ENCODE results near the gene ANKRD10. TPM values are rescaled to one million over a fixed set of nuclear protein-coding genes. Genes with fewer than 3 reads are reported as not detected.
"Not testable (repeated sequence)": the region's sequence is repeated elsewhere in the genome, so short reads cannot be mapped to it uniquely, and the experiment has no call there.

ANKRD10 gene
- total RNA-seq, 1 donor from 2014 or later: 45.2 TPM

DNA sequence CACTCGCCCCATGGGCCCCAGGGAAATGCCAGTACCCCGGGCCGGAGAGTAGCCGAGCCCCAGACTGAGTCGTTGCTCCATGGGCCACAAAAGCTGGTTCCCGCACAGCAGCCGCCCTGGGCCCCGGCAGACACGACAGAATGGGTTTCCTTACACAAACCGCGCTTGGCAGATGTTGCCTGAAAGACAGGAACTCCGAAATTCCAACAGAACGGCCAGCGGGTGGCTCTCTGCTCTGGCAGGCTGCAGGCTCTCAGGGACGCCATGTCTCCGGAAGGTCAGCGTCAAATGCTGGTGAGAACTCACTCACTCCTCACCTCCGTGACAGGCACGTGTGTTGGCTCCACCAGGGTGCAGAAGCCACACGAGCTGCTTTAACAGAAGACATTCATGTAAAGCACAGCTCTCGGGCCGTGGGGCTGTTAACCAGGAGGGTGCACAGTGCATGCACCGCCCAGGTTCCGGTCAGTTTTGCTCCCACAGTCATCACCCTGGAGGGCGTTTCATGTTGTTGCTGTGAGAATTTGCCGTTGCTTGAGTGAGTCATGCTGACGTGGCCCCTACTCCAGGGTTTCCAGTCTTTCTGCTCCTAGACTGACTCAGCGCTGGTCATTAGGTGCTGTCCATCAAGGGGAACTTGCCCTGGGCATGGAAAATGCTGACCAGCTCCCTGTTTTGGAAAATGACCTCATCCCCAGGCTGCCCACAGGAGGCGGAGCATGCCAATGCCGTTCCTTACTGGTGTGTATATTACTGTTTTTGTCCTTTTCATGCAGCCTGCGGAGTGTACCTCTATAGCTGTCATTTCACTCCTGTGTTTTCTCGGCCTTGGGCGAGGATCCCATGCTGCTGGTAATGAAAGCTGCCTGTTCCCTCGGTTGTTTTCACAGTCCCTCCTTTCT lies 44.8 kb downstream of the ANKRD10 start:
- DNase-seq (ENCODE audit: low spot score): peak; percentile 55

DNA sequence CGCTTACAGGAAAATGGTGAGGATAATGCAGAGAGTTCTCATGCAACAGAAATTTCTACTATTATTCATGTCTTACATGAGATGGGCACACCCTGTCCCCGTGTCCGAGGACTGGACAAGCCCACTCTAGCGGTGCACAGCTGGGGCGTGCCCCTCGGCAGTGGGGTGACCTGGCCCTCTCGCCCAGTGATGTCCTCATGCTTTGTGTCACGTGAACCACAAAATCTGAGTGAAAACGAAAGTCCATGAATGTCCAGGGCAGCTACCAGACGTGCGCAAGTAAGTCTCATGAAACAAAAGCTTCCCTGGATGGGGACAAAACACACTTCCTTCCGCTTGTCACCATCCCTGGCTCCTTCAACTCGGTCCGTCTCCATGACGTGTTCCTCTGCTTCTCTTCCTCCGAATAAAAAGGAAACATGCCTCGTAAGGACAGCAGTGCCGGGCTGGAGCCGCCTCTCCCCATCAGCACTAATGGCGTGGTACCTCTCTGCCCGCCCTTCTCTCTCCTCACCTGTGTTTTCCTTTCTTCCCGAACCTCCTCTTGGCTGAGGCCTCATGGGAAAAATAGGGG lies 45.6 kb downstream of the ANKRD10 start:
- DNase-seq (ENCODE audit: low spot score) (no peak), ATAC-seq (peak; percentile 16)

More for the DNA sequence above, 44.8 kb downstream of the ANKRD10 start:
- peak; percentile 32 for ATAC-seq

DNA sequence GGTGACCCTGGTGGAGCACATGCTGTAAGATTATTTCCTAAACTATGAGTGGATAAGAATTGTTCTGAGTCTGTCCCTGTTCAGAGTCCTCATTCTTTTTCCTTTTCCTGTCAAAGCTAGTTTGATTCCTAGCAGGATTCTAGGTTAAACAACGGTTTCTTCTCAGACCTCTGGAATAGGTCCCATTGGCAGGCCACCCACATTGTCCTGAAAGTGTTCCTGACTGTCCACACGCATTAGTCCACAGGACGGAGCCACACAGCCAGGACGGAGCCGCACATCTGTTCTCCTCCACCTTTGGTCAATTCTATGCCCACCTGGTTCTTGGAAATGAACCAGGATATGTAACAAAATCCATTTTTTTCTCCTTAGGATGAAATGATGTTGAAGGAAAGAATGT lies 46.1 kb downstream of the ANKRD10 start:
- DNase-seq (ENCODE audit: low spot score) (no peak), ATAC-seq (peak; percentile 14)

DNA sequence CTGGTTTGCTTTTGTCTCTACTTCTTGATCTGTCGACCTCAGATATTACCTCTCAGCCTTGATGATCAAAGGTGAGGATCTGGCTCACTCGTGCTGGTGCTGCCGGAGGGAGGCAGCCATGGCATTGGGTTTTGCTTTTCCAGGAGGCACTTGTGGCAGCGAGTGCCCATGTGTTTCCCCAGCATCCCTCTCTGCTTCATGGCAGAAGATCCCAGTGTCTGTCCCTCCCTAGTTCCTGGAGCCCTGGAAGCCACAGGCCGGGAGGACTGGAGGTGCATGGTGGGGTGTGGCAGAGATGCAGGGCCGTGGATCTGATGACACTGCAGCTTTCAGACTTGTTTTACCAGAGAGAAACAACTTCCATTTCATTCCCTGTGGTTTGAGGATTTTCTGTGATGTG lies 47.5 kb downstream of the ANKRD10 start:
- ATAC-seq: no peak

DNA sequence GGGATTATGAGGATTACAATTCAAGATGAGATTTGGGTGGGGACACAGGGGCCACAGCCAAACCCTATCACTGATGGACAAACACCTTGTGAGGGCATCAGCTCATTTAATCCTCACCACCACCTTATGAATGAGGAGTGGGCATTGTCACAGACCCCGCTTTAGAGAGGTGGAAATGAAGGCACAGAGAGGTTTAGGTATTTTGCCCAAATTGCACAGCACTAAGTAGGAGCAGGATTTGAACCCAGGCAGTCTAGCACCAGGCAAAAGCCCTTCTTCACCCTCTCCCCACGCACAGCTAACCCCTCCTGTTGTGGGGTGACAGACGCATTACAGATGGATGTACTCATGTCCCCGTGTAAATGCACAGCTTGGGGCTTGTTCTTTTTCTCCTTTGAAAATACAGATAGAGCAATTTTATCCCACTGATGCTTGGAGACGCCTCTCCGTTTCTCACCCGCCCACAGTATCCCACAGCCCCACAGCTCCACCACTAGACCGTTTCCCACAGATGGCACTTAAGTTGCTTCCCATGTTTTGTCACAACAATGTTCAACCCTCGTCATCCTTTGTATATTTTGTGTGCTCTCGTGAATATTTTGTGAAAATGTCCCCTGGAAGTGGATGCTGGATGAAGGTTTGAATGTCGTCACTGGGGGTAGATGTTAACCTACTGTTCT lies 48.2 kb downstream of the ANKRD10 start:
- no peak for ATAC-seq
- no peak for DNase-seq (ENCODE audit: low spot score)

More for the DNA sequence above, 47.5 kb downstream of the ANKRD10 start:
- no peak for DNase-seq (ENCODE audit: low spot score)

DNA sequence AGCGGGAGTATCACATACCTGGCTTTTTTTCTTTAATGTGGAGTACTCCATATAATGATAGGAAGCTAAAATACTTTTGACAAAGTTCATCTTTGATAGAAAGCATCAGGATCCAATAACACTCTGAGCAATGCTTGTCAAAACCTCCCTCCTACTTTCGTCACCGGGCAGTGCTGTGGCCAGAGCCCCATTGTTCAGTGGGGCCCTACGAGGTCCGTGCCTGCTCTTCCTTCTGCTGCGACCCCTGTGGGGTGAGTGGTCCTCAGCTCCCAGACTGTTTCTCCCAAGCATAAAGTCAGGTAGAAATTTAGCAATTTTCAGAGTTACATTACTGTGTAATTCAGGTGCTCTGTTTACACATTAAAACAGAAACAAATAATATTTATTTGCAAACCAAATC lies 51.2 kb downstream of the ANKRD10 start:
- ATAC-seq (no peak), DNase-seq (ENCODE audit: low spot score) (no peak)

DNA sequence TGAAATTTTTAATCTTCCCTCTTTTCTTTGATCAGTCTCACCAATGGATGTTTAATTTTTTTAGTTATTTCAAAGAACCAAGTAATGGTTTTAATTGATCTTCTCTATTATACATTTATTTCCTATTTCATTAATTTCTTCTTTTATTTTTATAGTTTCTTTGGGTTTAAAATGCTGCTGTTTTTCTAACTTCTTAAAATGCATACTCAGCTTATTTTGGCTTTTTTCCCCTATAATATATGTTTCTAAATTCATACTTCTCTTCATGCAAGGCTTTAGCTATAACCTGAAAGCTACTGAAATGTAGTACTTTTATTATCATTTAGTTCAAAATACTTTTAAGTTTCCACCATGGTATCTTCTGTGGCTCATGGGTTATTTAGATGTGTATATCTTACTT lies 53.9 kb downstream of the ANKRD10 start:
- DNase-seq (ENCODE audit: low spot score) (no peak), ATAC-seq (no peak)

DNA sequence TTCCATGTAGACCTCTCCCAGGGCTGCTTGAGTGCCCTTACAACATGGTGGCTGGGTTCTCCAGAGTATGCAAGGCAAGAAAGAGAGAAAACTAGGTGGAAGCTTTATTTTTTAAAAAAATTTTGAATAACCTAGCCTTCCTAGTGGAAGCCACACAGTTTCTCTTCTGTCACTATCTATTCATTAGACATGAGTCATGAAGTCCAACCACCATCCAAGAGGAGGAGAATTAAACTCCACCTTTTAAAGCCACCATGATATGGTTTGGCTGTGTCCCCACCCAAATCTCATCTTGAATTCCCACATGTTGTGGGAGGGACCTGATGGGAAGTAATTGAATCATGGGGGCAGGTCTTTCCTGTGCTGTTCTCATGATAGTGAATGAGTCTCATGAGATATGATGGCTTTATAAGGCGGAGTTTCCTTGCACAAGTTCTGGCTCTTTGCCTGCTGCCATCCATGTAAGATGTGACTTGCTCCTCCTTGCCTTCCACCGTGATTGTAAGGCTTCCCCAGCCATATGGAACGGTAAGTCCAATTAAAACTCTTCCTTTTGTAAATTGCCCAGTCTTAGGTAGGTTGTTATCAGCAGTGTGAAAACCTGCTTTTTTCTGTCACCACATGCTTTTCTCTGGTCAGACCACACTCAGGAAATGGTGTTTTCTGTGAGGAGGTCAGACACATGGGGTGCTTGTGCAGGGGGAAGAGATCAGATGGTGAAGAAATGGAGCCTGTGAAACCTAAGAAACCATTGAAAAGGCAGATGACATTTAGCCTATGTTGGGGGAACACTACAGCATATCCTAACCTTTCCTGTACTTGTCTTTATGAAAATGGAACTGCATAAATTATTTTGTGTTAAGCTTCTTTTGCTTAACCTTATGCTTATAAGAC lies 57.7 kb downstream of the ANKRD10 start:
- no peak for ATAC-seq
- no peak for DNase-seq (ENCODE audit: low spot score)

DNA sequence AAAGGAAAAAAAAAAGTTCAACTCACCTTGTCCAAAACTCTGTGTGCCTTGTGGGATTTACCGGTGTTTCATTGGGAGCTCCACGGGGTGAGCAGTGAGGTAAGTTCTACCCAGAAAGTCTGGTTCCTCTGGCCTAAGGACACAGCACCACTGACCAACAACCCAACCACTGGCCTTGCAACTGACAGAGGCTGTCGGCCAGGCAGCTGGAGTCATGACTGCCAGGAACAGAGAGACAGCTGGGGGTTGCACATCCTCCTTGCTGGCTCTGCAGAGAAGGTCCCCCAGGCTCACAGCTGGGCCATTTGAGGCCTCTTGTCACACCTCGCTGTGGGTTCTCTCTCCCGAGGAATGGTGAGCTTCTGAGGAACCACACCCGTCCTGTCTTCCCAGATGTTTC lies 59.5 kb downstream of the ANKRD10 start:
- no peak for DNase-seq (ENCODE audit: low spot score)
- no peak for ATAC-seq

DNA sequence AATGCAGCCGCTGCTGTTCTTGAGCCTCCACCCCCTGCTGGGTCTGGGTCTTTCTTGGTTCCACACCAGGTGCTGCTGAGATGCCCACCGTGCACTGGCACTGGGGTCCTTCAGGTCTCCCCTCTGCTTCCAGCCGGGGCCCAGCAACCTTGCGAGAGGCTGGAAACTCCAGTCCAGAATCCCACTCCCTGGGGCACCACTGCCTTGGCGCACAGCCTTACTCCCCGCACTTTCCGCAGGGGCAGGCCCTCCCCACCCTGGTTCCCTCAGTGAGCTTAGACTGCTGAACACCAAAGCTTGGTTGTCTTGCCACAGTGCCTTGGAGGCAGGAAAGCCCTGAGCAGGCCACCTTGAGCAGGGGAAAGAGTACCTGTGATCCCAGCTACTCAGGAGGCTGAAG lies 60.0 kb downstream of the ANKRD10 start:
- DNase-seq (ENCODE audit: low spot score) (no peak), ATAC-seq (no peak)

DNA sequence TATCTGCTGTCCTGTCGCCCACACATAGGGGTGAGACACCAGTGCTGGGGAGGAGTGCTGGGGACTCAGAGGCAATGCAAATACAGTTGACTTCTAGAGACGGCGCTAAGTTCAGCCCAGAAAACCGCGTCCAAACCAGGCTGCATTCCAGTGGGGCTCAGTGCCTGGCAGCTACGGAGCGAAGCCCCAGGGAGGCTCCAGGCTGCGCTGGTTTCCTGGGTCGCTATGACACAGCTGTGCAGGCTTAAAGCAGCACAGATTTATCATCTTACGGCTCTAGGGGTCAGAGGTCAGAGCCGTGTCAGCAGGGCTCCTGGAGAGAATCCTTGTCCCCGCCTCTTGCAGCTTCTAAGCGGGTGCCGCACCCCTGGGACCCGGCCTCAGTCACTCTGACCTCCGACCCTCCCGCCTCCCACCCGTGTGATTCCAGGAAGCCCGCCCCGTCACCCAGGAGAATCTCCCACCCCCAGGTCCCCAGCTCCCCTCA lies 61.6 kb downstream of the ANKRD10 start:
- no peak for ATAC-seq

DNA sequence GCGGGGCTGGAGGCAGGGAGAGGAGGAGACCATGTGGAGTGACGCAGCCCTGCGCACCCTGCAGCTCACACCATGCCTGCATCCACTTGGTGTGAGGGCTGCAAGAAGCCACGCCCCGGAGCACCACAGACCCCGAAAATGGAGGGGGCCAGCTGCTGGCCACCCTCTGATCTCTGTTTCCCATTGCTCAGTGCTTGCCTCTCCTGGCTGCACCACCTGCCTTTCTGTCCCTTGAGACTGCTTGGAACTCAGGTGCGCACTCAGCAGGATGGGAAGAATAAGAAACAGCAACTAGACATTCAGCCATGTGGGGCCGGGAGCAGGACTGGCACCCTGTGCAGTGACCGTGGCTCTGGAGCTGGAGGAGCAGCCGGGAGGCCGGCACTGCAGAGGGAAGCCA lies 64.0 kb downstream of the ANKRD10 start:
- ATAC-seq (no peak), DNase-seq (ENCODE audit: low spot score) (no peak)

More for the DNA sequence above, 61.6 kb downstream of the ANKRD10 start:
- DNase-seq (ENCODE audit: low spot score): no peak

DNA sequence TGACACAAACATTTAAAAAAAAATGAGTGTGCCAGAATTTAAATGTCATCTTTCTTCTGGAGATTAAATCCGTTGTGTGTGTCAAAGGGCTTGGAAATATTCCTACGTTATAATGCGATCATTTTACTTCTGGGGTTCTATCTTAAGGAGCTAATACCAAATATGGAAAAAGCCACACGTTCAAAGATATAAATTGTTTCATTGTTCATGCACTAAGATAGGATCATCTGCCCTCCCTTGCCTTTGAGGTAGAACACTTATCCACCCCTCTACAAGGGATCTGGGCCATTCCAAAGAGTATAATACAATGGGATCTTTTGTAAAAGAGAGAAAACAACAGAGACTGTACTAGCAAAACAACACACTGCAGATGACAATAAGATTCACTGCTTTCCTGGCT lies 64.9 kb downstream of the ANKRD10 start:
- DNase-seq (ENCODE audit: low spot score) (no peak), ATAC-seq (no peak)

DNA sequence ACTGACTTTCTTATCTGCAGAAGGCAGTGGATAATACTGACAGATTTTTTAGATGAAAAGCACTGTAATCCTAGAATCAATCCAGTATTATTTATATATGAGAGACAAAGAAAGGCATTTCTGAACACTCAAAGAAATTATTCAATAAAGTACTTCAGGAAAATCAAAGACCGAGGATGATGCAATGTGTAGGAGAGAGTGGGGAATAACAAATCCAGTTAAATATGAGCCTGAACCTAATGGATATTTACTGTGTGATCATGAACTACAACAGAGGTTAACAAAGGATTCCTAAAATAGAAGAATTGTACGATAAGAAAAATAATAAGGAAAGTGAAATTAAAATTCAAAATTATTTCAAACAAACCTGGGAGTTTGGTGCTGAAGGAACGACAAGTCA lies 69.3 kb downstream of the ANKRD10 start:
- DNase-seq (ENCODE audit: low spot score) (no peak), ATAC-seq (no peak)

DNA sequence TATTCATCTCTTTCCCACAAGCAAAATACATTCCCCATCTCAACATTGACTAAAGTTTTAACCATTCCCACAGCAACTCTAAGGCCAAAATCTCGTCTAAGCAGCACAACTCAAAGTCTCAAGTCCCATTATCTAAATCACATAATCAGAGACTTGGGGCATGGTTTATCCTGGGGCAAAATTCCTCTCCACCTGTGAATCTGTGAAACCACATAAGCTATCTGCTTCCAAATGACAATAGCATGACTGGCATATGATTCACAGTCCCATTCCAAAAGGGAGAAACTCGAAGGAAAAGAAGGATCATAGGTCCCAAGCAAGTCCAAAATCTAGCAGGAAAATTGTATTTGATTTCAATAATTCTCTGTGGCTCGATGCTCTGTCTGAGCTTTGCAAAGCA lies 73.0 kb downstream of the ANKRD10 start:
- DNase-seq (ENCODE audit: low spot score): no peak
- ATAC-seq: no peak

DNA sequence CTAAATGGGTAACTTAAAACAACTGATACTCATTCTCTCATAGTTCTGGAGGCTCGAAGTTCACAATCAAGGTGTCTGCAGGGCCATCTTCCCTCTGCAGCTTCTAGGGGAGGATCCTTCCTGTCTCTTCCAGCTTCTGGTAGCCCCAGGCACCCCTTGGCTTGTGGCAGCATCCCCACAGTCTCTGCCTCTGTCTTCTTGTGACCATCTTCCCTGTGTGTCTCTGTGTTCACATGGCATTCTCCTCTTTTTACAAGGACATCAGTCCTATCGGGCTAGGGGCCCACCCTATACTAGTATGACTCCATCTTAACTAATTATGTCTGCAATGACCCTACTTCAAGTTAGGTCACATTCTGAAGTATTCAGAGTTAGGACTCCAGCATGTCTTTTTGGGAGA lies 73.5 kb downstream of the ANKRD10 start:
- DNase-seq (ENCODE audit: low spot score) (no peak), ATAC-seq (no peak)

DNA sequence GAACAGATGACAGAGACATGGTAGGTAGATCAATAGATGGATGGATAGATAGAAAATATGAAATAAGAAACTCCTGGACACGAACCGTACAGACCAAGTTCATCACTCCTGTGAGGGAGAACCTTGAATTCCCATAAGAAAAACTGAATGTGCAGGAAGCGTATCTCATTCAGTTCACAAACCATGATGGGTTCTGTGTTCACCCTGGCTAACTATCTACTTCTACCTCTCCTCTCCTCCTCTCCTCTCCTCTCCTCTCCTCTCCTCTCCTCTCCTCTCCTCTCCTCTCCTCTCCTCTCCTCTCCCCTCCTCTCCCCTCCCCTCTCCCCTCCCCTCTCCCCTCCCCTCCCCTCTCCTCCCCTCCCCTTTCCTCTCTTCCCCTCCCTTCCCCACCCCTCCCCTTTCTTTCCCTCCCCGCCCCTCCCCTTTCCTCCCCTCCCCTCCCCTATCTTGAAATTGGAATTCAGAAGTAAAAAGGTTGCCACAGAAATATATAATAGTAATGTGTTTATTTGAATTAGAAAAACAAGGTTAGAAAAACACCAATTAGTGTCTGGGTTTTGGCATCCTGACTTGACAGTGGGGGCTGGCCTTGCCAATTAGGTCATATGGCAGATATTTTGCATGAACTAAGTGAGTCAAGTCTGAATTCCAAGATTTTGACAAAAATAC lies 75.9 kb downstream of the ANKRD10 start:
- ATAC-seq: no peak
- no peak for DNase-seq (ENCODE audit: low spot score)

DNA sequence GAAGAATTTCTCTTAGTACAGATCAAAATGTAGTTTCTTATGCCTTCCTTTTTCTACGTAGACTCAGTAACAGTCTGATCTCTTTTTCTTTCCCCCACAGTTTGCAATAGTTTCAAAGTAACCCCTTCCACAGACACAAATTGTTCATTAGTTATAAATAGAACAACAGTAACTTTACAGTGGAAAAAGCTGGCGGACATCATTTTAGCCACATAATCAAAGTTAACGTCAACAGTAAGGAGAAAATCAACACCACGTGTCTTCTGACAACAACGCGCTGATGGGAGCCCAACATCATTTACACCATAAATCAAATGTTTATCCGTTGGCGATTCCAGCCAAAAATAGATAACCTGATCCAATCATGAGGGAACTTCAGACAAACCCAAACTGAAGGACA lies 76.8 kb downstream of the ANKRD10 start:
- ATAC-seq: no peak

DNA sequence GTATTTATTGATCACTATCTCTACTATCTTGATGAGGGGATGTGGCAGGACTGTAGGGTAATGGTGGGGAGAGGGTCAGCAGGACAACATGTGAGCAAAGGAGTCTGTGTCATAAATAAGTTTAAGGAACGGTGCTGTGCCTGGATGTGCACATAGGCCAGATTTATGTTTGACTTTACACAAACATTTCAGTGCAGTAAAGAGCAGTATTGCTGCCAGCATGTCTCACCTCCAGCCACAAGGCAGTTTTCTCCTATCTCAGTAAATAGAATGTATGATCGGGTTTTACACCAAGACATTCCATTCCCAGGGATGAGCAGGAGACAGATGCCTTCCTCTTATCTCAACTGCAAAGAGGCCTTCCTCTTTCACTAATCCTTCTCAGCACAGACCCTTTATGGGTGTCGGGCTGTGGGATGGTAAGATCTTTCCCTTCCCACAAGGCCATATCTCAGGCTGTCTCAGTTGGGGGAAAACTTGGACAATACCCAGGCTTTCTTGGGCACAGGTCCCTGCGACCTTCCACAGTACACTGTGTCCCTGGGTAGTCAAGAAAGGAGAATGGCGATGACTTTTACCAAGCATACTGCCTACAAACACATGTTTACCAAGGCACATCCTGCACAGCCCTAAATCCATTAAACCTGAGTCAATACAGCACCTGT lies 77.3 kb downstream of the ANKRD10 start:
- DNase-seq (ENCODE audit: low spot score); ATAC-seq: not testable (repeated sequence)

More for the DNA sequence above, 76.8 kb downstream of the ANKRD10 start:
- no peak for DNase-seq (ENCODE audit: low spot score)

DNA sequence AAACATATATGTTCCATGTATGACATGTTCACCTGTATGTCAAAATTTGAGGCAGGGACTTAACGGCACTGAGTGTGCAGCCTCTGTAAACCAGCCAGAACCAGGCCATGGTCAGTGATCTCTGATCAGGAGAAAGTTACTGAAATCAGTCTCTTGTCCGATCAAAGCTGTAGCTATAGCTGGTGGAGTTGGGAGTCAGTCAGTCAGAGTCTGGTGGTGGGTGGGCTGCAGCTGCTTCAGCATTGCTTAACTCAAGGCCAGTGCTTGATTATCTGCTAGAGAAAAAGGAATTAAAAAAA lies 78.3 kb downstream of the ANKRD10 start:
- ATAC-seq: peak; percentile 84
- DNase-seq (ENCODE audit: low spot score): no peak

All from left lobe of liver (tissue), 2 donors.